22Rv1 (cell line): ENCODE measurements around the gene POC1B.

Source experiments
- ZFX ChIP-seq: fragments of 450-650 bp; IDR thresholded peaks from 2 replicates; pipeline ENCODE4 v1.6.1; 2017; ENCODE audit warnings: antibody characterized with exemption, borderline replicate concordance
- TF ChIP-seq, protein P1 (sequence below): fragments of 450-650 bp; IDR thresholded peaks from 2 replicates; pipeline ENCODE4 v1.5.1; 2017; ENCODE audit warnings: mild to moderate bottlenecking

DNA sequence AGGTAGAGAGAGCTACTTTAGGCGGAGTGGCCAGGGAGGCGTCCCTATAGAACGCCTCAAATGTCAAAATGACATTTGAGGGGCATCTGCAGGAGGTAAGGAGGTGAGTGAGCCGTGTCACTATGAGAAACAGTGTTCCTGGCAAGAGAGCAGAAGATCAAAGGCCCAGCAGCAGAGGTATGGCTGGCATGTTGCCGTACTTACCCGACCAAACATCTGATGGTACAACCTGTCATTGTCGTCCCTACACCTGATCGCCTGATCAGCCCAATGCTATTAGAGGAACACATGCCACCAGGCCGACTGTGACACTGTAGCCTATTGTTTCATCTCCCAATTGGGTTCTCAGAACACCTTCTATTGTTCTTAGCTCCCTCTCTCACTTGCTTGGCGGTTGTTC is 33.9 kb upstream of the POC1B start:
- TF ChIP-seq, protein P1, sequence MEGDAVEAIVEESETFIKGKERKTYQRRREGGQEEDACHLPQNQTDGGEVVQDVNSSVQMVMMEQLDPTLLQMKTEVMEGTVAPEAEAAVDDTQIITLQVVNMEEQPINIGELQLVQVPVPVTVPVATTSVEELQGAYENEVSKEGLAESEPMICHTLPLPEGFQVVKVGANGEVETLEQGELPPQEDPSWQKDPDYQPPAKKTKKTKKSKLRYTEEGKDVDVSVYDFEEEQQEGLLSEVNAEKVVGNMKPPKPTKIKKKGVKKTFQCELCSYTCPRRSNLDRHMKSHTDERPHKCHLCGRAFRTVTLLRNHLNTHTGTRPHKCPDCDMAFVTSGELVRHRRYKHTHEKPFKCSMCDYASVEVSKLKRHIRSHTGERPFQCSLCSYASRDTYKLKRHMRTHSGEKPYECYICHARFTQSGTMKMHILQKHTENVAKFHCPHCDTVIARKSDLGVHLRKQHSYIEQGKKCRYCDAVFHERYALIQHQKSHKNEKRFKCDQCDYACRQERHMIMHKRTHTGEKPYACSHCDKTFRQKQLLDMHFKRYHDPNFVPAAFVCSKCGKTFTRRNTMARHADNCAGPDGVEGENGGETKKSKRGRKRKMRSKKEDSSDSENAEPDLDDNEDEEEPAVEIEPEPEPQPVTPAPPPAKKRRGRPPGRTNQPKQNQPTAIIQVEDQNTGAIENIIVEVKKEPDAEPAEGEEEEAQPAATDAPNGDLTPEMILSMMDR, result no peak
- no peak for TF ChIP-seq ZFX
